CD14-positive monocyte (primary cell): ENCODE data around the gene SLX9. TPM values are rescaled to one million over a fixed set of nuclear protein-coding genes. Genes with fewer than 3 reads are reported as not detected.

Experiments used
- DNase-seq, 3 donors: peaks; one replicate each; pipeline ENCODE4 v3.0.0-alpha.2; 2011 to 2022
- H2AFZ ChIP-seq: 2 replicates; pipeline ENCODE4 v1.6.0; 2012; ENCODE audit warnings: mild to moderate bottlenecking, low read depth, low read length, inconsistent platforms; ENCODE audit not compliant: insufficient read depth, poor library complexity, severe bottlenecking
- H3K27ac ChIP-seq, 2 donors: 1 replicate in 1 of 2; 2 replicates in 1 of 2; pipeline ENCODE4 v1.5.1; 2012 to 2013; ENCODE audit warnings: low read length in 2 of 2, control low read depth in 1 of 2, inconsistent platforms in 1 of 2, low read depth in 1 of 2, mild to moderate bottlenecking in 1 of 2
- H3K27me3 ChIP-seq, 2 donors: one replicate each; pipeline versions ENCODE4 v1.6.0 to v1.6.1; 2011 to 2013; ENCODE audit warnings: low read length in 2 of 2; ENCODE audit not compliant: control insufficient read depth in 2 of 2, insufficient read depth in 2 of 2
- H3K36me3 ChIP-seq, 2 donors: replicated peaks in 1 of 2; 1 replicate in 1 of 2; 2 replicates in 1 of 2; pipeline versions ENCODE4 v1.5.1 to v1.6.1; 2012 to 2013; ENCODE audit warnings: low read length in 2 of 2, control low read depth in 1 of 2, inconsistent platforms in 1 of 2, mild to moderate bottlenecking in 1 of 2; ENCODE audit not compliant: insufficient read depth in 2 of 2, control insufficient read depth in 1 of 2
- H3K4me1 ChIP-seq, 2 donors: 1 replicate in 1 of 2; 2 replicates in 1 of 2; pipeline versions ENCODE4 v1.5.1 to v1.6.1; 2012 to 2013; ENCODE audit warnings: low read length in 2 of 2, control low read depth in 1 of 2, inconsistent platforms in 1 of 2, mild to moderate bottlenecking in 1 of 2, moderate library complexity in 1 of 2; ENCODE audit not compliant: insufficient read depth in 2 of 2, control insufficient read depth in 1 of 2
- H3K4me2 ChIP-seq: replicated peaks from 2 replicates; pipeline ENCODE3; 2012; ENCODE audit warnings: low read length, moderate library complexity, mild to moderate bottlenecking; ENCODE audit not compliant: poor library complexity, severe bottlenecking; ENCODE audit errors: extremely low read depth
- H3K4me3 ChIP-seq, 3 experiments: fragments of 200-600 bp in 1 of 3; sonication (generic) in 1 of 3; replicated peaks in 1 of 3; 1 replicate in 2 of 3; 2 replicates in 1 of 3; pipeline ENCODE4 v1.5.1; 2011 to 2013; ENCODE audit warnings: low read length in 3 of 3, mild to moderate bottlenecking in 3 of 3, control low read depth in 2 of 3, low read depth in 2 of 3, inconsistent platforms in 1 of 3, moderate library complexity in 1 of 3
- H3K79me2 ChIP-seq: 2 replicates; pipeline ENCODE4 v1.6.0; 2012; ENCODE audit warnings: mild to moderate bottlenecking, control low read depth, inconsistent platforms, low read length, moderate library complexity; ENCODE audit not compliant: insufficient read depth
- H3K9ac ChIP-seq: 2 replicates; pipeline ENCODE4 v1.6.0; 2017; ENCODE audit warnings: low read length, mild to moderate bottlenecking; ENCODE audit not compliant: insufficient read depth, poor library complexity, severe bottlenecking
- H3K9me3 ChIP-seq, 2 donors: replicated peaks in 1 of 2; 1 replicate in 1 of 2; 2 replicates in 1 of 2; pipeline versions ENCODE4 v1.5.1 to v1.6.1; 2012 to 2013; ENCODE audit warnings: low read length in 2 of 2, control low read depth in 1 of 2; ENCODE audit not compliant: control insufficient read depth in 1 of 2, insufficient read depth in 1 of 2
- H4K20me1 ChIP-seq: 2 replicates; pipeline ENCODE4 v1.6.0; 2012; ENCODE audit warnings: mild to moderate bottlenecking, low read length, control low read depth, moderate library complexity; ENCODE audit not compliant: insufficient read depth
- H3K27ac Mint-ChIP-seq, 7 donors: one replicate each; pipeline ENCODE4 v1.8.0; 2020; ENCODE audit warnings: mild to moderate bottlenecking in 7 of 7, mixed read lengths in 7 of 7, moderate library complexity in 6 of 7, inconsistent platforms in 2 of 7
- H3K27me3 Mint-ChIP-seq, 3 donors: one replicate each; pipeline ENCODE4 v1.8.0; 2021 to 2022; ENCODE audit warnings: low read depth in 3 of 3, mild to moderate bottlenecking in 3 of 3, mixed read lengths in 3 of 3, moderate library complexity in 3 of 3, inconsistent platforms in 1 of 3
- H3K36me3 Mint-ChIP-seq, 2 donors: one replicate each; pipeline ENCODE4 v1.8.0; 2020; ENCODE audit warnings: mixed read lengths in 2 of 2, inconsistent platforms in 1 of 2, mild to moderate bottlenecking in 1 of 2
- H3K4me1 Mint-ChIP-seq: one replicate; pipeline ENCODE4 v1.8.0; 2020; ENCODE audit warnings: mild to moderate bottlenecking, mixed read lengths
- H3K4me3 Mint-ChIP-seq, 2 donors: one replicate each; pipeline ENCODE4 v1.8.0; 2020; ENCODE audit warnings: mild to moderate bottlenecking in 2 of 2, mixed read lengths in 2 of 2, moderate library complexity in 1 of 2
- H3K9me3 Mint-ChIP-seq, 7 donors: one replicate each; pipeline ENCODE4 v1.8.0; 2020 to 2022; ENCODE audit warnings: mixed read lengths in 7 of 7, mild to moderate bottlenecking in 6 of 7, moderate library complexity in 6 of 7, inconsistent platforms in 2 of 7
- CTCF ChIP-seq: fragments of 200-600 bp; IDR thresholded peaks from one replicate; pipeline ENCODE4 v1.8.0; 2022; ENCODE audit warnings: antibody characterized with exemption, mild to moderate bottlenecking
- WGBS: methylation state at CpG from one replicate; pipeline ENCODE4 v1.1.5; 2013; ENCODE audit warnings: missing lambda C conversion rate; ENCODE audit not compliant: insufficient coverage; 5-methylcytosine and 5-hydroxymethylcytosine counted together
- intact Hi-C, 2 donors: fragments of 100-400 bp; cut with micrococcal nuclease; formaldehyde crosslinking; loops; one replicate each; pipeline versions ENCODE4 v1.15.0 to v1.15.1; 2023
- polyA plus RNA-seq, 3 donors: library from polyadenylated mRNA; depleted of rRNA in 1 of 3; unstranded in 2 of 3; stranded (reverse) in 1 of 3; fragments of 300-500 nt in 2 of 3; fragments of >200 nt in 1 of 3; fragmentation: Illumina TruSeq in 2 of 3; gene quantifications; 1 replicate in 2 of 3; 2 replicates in 1 of 3; pipeline ENCODE4 v1.2.3, GENCODE V29; 2012 to 2021

SLX9 gene
- polyA plus RNA-seq, 3 donors = 7.5 to 9.0 (median 9.0) TPM

GRCh38 chr21:44940116-44940631 lies 345 bp downstream of the SLX9 start:
- Histone ChIP-seq H3K9ac (peak overlapping the region; percentile 69), H3K79me2 (peaks cover 40% of the 10 kb centered on the region), H3K4me1 (peaks cover 20 to 29% of the 10 kb centered on the region in 2 donors), H4K20me1 (peaks cover 22% of the 10 kb centered on the region), H3K4me3 (peak overlapping the region; percentile 55 to 84 (median 55)), H3K27me3 (no peaks in the 10 kb centered on the region), H3K27ac (peak overlapping the region in 1 of 2 donors; percentile 39), H3K36me3 (peaks cover 17 to 19% of the 10 kb centered on the region in 2 donors), H3K4me2 (peak overlapping the region; percentile 94), H3K9me3 (peaks cover 3 to 6% of the 10 kb centered on the region in 2 donors), H2AFZ (peak overlapping the region; percentile 86)
- H3K4me3 Mint-ChIP-seq = peak overlapping the region; percentile 83 to 92
- peaks cover 0 to 9% (median 7%) of the 10 kb centered on the region in 7 donors for H3K9me3 Mint-ChIP-seq
- H3K27me3 Mint-ChIP-seq = peaks cover 0 to 2% (median 2%) of the 10 kb centered on the region in 3 donors
- WGBS = under 1% methylated on average over 51 of the region's 53 CpGs
- peak overlapping the region in 4 of 7 donors; percentile 46 to 85 (median 65) for H3K27ac Mint-ChIP-seq
- intact Hi-C loops = no loop called here
- TF ChIP-seq CTCF = no peak
- H3K4me1 Mint-ChIP-seq = peaks cover 27% of the 10 kb centered on the region
- DNase-seq = peak in 1 of 3 donors; percentile 5
- H3K36me3 Mint-ChIP-seq = peaks cover 27 to 34% of the 10 kb centered on the region in 2 donors

- Histone ChIP-seq H3K27ac (no peak overlapping the region), H3K9me3 (peaks cover 3 to 6% of the 10 kb centered on the region in 2 donors), H4K20me1 (peaks cover 19% of the 10 kb centered on the region), H3K4me1 (peaks cover 20 to 29% of the 10 kb centered on the region in 2 donors), H3K9ac (no peak overlapping the region), H3K4me2 (peak overlapping the region; percentile 94), H3K4me3 (peak overlapping the region in 1 of 3 experiments; percentile 84), H3K36me3 (peaks cover 21 to 27% of the 10 kb centered on the region in 2 donors), H2AFZ (no peak overlapping the region), H3K27me3 (no peaks in the 10 kb centered on the region), H3K79me2 (peaks cover 44% of the 10 kb centered on the region)
- H3K27ac Mint-ChIP-seq = peak overlapping the region in 1 of 7 donors; percentile 35
- intact Hi-C loops = no loop called here
- peaks cover 37 to 42% of the 10 kb centered on the region in 2 donors for H3K36me3 Mint-ChIP-seq
- H3K9me3 Mint-ChIP-seq = peaks cover 0 to 9% (median 7%) of the 10 kb centered on the region in 7 donors
- no peak for DNase-seq
- 94% methylated on average over 8 of the region's 8 CpGs for WGBS
- peaks cover 0 to 2% (median 2%) of the 10 kb centered on the region in 3 donors for H3K27me3 Mint-ChIP-seq
- H3K4me1 Mint-ChIP-seq = peaks cover 27% of the 10 kb centered on the region
- H3K4me3 Mint-ChIP-seq = peak overlapping the region in 1 of 2 donors; percentile 48
- no peak for TF ChIP-seq CTCF
These were observed 1.7 kb downstream of the SLX9 start for GRCh38 chr21:44941567-44941966.
